ENCODE measurements around the gene SKI.

- TF ChIP-seq POLR2A (IDR thresholded peaks at IDR 0.05; ENCODE audit: low read depth, low read length) (no peak), POLR2AphosphoS5 (IDR thresholded peaks at IDR 0.05; ENCODE audit: low read depth, low read length) (no peak), TAF1 (IDR thresholded peaks at IDR 0.05; ENCODE audit: borderline replicate concordance, low read depth, low read length) (no peak)
These were observed 125.7 kb downstream of the SKI start for GRCh38 chr1:2353551-2354438.

All from GM12892 (cell line).